KG1 (cell line): Measurements from ENCODE around the gene OPALIN.

Experiments used
- DNase-seq: peaks from one replicate; lab custom pipeline; 2025; lab: John Stamatoyannopoulos, UW

Gene OPALIN

GRCh38 chr10:96299383-96299782 is 59.4 kb downstream of the OPALIN start:
- no peak for DNase-seq

DNA sequence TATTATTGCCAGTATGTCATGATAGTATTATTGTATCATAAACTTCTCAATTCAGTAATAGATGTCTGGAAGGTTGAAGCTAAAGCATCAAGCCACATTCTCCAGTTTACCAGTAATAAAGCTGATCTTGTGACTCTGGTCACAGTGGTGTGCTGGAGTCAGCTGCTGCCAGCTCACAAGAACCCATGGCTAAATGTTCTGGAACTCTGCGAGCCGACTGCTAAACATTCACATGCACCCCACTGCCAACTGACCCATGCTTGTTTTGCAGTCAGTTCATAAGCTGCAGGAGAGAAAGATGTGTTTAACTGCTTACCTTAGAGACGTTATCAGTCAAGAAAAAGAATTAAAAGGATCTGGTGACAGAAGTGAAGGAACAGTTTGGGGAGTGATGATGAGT is 60.4 kb downstream of the OPALIN start:
- no peak for DNase-seq

DNA sequence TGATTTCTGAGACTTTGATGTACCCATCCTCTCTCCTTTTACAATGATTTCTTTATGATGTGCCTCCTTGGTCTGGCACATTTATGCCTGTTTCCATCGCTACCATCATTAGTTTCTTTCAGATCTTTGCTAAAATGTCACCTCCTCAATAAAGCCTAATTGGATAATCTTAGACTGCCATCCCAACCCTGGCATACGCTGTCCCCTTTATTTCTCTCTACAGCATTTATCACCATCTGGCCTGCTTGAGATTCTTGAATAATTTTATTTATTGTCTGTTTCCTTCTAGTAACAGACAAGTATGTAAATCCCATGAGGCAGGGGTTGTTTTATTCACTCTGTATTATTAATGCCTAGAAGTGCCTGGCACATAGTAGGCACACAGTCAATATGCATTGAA is 61.3 kb downstream of the OPALIN start:
- DNase-seq, result no peak

- no peak for DNase-seq
Measured at GRCh38 chr10:96295475-96295874, 63.3 kb downstream of the OPALIN start.
